HL-60/S4 treated with retinoic acid at 250 ng/mL for 4 days and 3 days (cell line): ENCODE results near the gene KRT85.
"Not testable (repeated sequence)": the region's sequence is repeated elsewhere in the genome, so short reads cannot be mapped to it uniquely, and the experiment has no call there.

Source experiments
- in situ Hi-C: fragments of 300-500 bp; cut with MboI; formaldehyde crosslinking; loops from 2 replicates; pipeline ENCODE4 v1.7.0; 2022; ENCODE audit warnings: low sequenced_read_pairs

KRT85 gene

DNA sequence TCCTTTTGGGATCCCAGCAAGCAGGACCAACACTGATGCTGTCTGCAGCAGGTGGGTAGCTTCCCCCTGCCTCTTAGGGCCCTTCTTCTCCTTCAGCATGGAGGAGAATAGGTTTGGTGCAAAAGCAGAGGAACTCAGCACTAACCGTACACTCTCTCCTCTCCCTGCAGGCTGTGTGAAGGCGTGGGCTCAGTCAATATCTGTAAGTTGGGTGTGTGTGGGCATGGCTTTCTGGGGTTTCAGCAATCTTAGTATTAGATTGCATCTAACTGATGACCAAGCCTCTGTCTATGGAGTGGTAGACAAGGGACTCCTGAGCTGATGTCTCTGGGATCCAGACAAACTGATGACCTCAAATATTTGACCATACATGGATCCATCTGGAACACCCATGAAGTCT is 14.3 kb downstream of the KRT85 start:
- in situ Hi-C loops, result no loop called here

DNA sequence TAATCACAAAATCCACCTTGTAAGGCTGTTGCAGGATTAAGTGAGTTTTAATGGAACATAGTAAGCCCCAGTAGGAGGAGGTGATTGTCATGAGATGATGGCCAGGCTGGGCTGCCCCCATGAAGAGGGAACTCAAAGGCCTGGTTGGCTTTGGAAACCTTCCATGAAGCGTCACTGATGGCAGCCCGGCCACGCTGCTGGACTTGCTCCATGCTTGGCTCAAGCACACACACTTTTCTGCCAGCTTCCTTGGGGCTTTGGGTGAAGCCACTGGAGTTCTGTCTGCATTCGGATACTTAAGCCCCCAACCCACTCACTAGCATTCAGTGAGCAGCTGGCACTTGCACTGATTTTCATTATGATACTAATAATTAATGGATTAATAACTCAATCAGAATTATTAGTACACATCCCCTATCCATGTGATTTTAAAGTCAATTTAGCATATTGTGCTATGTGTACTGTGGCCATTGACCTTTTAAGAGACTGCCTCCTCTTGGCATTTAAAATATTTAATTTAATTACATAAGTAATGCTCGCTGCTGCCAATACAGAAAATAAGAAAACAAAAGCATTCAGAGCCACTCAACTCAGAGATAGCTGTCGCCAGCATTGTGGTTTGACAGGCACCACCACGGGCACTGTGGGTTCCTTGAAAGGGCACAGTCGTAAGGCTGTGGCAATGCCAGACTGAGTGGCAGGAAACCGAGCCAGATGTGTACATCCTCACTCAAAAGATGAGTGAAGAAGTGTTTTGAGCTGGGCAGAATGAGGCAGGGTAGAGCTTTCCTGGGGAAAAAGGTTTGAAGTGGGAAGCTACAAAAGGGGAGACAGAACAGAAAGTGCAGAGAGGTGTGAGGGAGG is 15.9 kb downstream of the KRT85 start:
- in situ Hi-C loops, result no loop called here

DNA sequence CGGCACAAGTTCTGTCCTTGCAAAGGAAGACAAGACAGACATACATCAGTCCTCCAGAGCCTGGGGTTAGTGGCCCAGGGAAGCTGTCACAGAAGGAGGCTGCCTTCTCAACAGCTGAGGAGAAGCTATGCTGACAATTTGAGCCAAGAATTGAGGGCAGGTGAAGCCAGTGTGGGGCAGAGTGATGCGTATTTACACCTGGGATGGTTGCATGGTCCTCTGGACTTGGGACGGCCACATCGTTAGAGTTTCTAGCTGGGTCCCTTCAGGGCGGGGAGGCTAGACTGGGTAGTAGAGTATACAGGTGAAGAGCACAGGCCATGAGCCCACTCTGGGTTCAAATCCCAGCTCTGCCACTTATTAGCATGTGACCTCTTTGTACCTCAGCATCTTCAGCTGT is 16.5 kb downstream of the KRT85 start:
- in situ Hi-C loops, result no loop called here

DNA sequence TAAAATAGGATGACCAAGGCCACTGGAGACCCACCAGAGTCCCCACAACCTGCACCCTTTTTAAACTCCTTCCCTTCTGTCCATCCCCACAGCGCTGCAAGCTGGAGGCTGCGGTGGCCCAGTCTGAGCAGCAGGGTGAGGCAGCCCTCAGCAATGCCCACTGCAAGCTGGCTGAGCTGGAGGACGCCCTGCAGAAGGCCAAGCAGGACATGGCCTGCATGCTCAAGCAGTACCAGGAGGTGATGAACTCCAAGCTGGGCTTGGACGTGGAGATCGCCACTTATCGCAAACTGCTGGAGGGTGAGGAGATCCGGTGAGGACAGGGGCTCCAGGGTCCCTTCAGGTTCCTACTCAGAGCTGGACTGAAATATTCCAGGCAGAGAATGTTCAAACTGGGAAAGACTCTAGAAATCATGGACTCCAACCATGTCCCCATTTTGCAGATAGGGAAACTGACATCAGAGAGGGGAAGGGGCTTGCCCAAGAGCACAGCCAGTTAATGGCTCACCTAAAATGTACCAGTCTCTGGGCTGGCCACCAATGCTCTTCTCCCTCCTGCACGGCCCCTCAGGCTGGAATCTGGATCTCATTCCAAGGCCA is 17.2 kb downstream of the KRT85 start:
- in situ Hi-C loops, result no loop called here

DNA sequence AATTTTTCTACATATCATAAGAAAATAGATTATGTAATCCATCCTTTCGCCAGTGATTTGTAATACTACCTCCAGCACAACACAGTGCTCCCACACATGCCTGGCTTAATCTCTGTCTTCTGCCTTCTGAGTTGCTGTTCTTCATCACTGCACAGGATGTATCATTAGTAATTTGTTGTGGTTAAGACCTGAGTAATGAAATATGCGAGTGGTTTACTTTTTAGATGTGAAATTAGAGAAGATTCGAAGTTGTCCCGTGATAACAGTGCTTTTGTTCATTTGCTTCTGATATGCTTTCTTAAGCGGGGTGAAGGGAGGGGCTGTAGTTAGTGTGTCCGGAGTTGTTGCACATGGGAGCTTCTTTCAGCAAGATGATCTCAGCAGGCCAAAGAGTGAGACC is 18.1 kb downstream of the KRT85 start:
- in situ Hi-C loops, result no loop called here

DNA sequence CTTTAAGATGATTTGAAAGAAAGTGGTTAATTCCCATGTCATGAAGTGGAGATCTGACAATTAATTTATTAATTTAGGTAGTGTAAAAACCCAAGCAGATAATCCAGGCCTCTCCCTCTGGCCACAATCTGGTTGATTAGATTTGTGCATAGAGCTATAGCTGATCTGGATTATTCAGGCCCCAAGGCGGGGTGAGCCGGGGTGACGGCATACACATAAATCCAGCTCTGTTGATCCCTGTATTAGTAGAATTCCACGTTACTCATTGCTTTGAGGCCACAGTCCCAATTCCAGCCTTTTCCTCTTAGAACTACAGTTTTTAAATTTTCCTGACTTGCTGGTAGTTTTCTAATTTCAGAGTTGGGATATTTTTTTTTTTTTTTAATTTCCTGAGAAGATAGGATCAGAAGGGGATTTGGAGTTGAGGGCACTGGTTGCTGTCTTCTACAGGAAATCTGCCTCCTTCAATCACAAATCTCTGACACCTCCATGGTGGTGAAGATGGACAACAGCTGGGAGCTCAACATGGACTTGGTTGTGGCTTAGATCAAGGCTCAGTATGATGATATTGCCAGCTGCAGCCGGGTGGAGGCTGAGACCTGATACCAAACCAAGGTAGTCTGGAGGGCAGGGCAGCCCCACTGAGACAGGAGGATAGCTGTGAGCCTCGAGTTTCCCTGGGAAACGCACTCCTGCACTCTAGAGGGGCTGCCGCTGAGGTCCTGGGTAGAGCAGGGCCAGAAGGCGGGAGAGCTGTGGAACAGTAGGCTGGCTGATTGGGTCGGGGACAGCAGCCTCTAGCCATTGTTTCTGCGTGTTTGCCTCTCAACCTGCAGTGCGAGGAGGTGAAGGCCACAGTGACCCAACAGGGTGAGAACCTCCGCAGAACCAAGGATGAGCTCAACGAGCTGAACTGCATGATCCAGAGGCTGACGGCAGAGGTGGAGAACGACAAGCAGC is 19.4 kb downstream of the KRT85 start:
- in situ Hi-C loops, result no loop called here

DNA sequence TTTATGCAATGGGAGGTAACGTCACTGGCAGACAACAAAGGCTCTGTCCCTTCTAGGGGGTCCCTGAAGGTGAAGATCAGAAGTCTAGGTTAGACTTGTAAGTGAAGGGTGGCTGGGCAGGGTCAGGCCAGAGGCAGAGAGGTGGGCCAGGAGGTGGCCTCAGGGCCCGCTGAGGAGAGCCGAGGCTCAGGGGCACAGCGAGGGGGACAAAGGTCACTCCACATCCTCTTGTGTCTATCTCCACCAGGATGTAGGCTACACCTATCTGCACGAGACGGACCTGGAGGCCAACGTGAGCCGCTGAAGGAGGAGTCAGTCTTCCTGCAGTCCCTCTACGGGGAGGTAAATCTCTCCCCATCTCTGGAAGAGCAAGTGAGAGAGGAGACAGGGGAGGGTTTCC is 20.3 kb downstream of the KRT85 start:
- in situ Hi-C loops, result no loop called here

DNA sequence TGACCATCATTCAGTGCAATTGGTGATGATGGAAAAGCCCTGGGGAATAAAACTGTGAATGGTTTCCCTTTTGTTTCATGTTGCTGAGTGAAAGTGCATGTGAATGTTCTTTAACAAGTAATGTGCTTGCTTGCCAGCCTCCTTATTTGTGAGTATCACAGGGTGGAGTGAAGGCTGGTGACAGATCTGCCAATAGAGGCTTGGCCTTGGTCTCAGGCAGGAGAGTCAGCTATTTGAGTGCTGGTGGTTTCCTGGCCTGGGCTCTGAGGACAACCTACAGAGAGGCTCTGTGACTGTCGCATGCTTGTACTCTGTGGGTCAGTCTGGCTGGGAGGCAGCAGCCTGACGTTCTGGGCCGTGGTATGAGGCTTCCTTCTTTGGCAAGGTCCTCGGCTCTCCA is 20.7 kb downstream of the KRT85 start:
- in situ Hi-C loops, result no loop called here

DNA sequence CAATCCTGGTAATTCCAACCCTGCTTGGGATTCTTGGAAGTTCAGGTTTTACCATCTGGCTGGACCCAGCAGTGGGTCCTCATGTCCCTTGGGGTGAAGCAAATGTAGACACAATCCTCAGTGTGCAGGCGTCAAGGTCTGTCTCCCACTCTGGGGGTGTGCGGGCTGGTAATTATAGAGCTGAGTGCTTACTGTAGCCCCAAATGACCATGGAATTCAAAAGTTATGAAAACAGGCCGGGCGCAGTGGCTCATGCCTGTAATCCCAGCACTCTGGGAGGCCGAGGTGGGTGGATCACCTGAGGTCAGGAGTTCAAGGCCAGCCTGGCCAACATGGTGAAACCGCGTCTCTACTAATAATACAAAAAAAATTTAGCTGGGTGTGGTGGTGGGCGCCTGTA is 22.2 kb downstream of the KRT85 start:
- in situ Hi-C loops, result not testable (repeated sequence)

DNA sequence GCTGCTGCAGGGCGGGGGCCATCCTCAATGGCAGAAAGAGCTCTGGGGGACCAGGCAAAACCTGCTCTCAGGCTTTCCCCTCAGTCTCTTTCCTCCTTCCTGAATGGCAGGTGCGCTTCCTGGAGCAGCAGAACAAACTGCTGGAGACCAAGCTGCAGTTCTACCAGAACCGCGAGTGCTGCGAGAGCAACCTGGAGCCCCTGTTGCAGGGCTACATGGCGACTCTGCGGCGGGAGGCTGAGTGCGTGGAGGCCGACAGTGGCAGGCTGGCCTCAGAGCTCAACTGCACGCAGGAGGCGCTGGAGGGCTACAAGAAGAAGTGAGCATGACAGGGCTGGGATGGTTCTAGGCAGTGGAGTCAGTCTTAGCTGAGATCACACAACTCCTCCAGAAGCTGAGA is 23.2 kb downstream of the KRT85 start:
- in situ Hi-C loops, result no loop called here

DNA sequence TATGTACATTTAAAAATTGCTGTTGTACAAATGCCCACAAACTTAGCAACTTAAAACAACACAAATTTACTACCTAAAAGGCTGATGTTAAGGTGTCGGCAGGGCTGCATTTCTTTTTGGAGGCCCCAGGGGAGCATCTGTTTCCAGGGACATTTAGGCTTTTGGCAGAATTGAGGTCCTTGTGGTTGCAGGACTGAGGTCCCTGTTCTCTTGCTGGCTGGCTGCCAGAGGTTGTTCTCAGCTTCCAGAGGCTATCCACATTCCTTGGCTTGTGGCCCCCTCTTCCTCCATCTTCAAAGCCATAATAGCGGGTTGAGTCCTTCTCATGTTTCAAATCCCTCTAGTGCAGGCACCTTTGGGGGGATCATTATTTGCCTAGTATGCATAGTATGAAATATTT is 23.7 kb downstream of the KRT85 start:
- in situ Hi-C loops, result no loop called here

DNA sequence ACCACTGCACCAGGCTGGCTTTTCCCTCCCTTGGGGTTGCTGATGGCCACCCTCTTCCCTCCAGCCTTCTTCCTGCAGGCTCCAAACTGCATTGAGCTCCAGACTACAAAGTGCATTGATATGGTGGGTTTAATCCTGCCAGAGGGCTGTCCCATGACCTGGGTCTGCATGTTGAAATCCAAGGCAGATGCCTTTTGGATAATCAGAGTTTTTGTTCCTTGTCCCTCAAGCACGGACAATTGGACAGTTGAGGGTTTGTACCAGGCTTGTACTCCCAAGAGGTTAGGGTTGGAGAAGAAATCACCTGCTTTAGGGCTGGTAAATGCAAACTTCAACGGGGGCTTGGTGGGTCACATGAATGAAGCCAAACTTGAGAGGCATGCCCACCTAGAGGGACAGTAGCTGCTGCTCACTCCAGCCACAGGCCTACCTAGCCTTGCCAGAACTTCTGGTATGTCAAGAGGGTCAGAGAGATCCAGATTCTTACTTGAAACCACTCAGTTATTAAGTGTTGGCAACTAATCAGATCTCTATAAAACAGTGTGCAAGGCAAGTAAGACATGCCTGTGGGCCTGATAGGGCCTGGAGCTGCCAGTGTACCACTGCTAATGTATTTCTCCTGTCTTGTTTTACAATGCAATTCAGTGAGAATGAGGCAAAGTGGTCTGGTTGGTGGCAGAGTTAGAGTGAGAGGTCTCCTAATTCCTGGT is 24.3 kb downstream of the KRT85 start:
- in situ Hi-C loops, result no loop called here

DNA sequence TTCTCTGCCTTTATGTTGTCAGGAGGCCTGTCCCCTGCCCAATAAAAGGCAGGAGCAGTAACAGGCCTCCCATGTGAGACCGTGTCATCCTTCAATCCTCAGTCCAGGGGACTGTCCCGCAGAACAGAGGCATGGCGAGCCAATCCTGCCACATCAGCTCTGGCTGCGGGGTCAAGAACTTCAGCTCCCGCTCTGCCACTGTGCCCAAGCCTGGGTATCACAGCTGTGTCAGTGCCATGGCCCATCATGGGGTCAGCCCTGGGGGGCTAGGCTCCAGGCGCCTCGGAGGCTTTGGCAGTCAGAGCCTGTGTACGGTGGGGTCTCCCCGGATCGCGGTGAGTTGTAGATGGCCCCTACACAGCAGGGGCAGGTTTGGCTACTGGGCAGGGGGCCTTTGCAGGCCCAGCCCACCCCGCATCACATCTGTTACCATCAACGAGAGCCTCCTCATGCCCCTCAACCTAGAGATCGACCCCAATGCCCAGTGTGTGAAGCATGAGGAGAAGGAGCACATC is 26.2 kb downstream of the KRT85 start:
- in situ Hi-C loops, result no loop called here

DNA sequence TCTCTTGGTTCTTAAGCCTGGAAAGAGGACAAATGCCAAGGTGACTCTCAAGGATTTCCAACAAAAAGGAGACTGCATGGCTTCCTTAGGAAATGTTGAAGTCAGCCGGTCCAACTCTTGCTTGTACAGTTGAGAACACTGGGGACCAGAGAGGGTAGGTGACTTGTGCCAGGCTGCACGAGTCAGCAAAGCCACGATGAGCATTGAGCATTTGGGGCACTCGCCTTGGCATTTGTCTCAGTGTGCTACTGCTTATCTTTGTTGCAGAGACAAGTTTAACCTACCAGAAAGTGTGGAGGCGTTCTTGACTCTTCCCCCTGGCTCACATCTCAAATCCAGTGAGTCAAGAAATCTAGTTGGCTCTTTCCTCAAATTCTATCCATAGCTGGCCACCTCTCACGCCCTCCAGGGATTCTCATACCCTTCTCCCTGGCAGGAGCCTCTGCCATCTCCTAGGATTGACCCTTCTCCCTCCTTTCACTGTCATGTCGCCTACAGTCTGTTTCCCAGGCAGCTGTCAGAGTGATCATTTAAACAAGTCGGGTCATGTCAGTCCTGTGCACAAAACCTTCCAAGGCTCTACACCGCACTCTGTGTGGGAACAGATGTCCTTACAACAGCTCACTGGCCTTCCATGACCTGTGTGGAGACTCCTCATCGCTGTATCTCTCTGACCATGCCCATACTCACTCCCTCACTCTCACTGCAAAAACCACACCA is 28.9 kb downstream of the KRT85 start:
- in situ Hi-C loops, result no loop called here

DNA sequence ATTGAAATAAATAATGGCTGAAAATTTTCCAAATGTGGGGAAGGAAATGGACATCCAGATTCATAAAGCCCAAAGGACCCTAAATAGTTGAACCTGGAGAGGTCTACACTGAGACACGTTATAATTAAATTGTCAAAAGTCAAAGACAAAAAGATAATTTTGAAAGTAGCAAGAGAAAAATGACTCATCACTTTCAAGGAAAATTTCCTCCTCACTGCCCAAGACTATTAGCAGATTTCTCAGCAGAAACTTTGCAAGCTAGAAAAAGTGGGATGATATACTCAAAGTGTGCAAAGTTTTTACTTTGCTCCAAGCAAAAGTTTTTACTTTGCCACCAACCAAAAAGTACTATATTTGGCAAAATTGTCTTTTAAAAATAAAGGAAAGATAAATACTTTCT is 30.2 kb downstream of the KRT85 start:
- in situ Hi-C loops, result no loop called here

DNA sequence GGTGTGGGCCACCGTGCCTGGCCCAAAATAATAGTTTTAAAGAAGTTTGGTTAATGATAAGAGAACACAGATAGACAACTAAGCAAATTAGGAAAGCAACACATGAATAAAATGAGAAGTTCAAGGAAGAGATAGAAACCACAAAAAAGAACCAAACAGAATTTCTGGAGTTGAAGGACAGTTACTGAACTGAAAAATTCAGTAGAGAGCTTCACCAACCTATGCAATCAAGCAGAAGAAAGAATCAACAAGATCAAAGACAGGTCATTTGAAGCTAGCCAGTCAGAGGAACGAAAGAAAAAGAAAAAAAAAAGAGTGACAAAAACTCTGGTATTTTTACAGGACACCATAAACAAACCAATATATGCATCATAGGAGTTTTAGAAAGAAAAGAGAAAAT is 30.6 kb downstream of the KRT85 start:
- in situ Hi-C loops, result no loop called here

DNA sequence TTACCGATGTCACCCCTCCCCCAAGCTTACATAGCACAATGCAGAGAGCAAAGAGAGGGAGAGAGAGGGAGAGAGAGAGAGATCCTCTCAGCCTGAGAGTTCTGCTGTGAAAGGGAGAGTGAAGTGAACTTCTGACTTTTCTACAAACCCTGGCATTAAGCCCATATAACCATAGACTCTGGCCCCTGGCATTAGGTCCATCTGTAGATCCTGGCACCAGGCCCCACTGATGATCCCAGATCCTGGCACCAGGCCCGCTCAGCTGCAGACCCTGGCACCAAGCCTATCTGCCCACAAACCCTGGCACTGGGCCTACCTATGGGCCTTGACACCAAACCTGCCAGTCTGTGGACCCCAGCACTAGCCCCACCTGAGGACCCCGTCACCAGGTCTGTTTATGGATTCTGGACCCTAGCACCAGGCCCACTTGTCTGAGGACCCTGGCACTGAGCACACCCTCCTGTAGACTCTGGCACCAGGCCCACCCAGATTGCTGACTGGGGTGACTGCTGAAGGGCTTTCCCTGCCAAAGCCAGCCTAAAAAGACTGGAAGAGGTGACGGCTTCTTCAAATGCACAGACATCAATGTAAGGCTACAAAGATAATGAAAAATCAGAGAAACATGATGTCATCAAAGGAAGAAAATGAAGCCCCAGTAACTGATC is 31.6 kb downstream of the KRT85 start:
- in situ Hi-C loops, result no loop called here

DNA sequence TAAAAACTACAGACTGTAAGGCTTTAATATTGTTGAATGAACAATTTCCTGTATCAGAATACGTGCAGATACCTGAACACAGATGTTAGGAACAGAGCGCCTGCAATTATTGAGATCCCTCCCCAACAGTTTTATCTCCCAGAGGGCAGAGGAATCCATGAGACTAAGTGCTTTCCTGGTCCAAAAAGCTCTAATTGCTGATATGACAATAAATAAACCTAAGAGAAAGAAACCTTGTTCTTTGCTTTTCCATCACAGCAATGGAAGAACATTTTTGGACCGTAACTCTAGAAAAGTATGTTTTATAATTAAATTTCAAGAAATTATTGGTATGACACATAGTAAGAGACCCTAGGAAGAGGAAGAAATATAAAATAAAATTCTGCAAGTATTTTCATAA is 33.1 kb downstream of the KRT85 start:
- in situ Hi-C loops, result no loop called here

DNA sequence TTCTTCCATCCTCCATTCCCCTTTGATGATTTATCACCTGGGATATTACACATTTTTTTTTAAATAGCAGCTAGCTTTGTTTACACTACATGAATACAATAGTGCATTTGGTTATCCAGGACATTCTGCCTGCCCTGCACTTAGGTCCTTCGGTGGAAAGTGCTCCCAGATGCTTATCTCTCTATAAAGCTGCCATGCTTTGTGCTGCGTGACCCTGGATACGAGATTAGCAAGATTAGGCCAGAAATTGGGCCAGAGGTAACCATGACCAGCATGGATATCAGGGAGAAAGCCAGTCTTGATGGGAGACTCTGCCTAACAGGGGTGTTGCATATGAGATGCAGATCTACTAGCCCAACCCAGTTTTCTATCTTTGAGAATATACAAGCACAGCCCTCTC is 34.0 kb downstream of the KRT85 start:
- in situ Hi-C loops, result no loop called here

DNA sequence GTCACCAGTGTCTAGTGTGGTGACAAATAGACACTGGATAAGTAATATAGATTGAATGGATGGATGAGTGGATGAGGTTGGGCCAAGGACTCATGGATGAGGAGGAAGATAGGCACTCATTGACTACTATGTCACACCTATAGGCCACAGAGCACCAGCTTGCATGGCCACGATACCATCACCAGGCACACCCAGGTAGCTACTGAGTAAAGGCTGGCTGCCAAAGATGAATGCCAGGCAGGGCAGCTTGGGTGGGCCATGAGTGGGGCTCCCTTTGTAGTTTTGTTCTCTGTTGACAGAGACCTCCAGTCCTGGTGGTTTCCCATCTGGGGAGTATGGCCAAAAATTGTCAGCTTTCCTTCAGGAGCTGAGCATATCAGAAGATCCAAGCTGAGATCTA is 34.9 kb downstream of the KRT85 start:
- in situ Hi-C loops, result no loop called here
